Upper lobe of right lung (tissue), 1 donor: ENCODE results near the gene PDE4B. TPM values are rescaled to one million over a fixed set of nuclear protein-coding genes. Genes with fewer than 3 reads are reported as not detected.

ENCODE experiments used
- ATAC-seq: fragments of 200-7000 bp; cut with Tn5 transposase; one replicate; pipeline ENCODE4 v1.9.1; 2020; ENCODE audit warnings: mild to moderate bottlenecking, moderate library complexity
- DNase-seq: peaks from one replicate; pipeline ENCODE4 v3.0.0-alpha.2; 2020
- H3K27ac ChIP-seq: fragments of 200-600 bp; one replicate; pipeline ENCODE4 v1.8.0; 2022
- H3K27me3 ChIP-seq: fragments of 200-600 bp; one replicate; pipeline ENCODE4 v1.8.0; 2022; ENCODE audit warnings: mild to moderate bottlenecking
- H3K36me3 ChIP-seq: fragments of 200-600 bp; one replicate; pipeline ENCODE4 v1.8.0; 2022
- H3K4me1 ChIP-seq: fragments of 200-600 bp; one replicate; pipeline ENCODE4 v1.8.0; 2022
- H3K4me3 ChIP-seq: fragments of 200-600 bp; one replicate; pipeline ENCODE4 v1.8.0; 2022; ENCODE audit warnings: mild to moderate bottlenecking
- H3K9me3 ChIP-seq: fragments of 200-600 bp; one replicate; pipeline ENCODE4 v1.8.0; 2022
- CTCF ChIP-seq: fragments of 200-600 bp; IDR thresholded peaks from one replicate; pipeline ENCODE4 v1.8.0; 2022; ENCODE audit warnings: antibody characterized with exemption
- intact Hi-C: fragments of 100-400 bp; cut with DNase I; formaldehyde crosslinking; loops from one replicate; pipeline ENCODE4 v1.11.0; 2022
- total RNA-seq: library from RNA; stranded (reverse); fragmentation: NEBNext Ultra II Directional; extraction: Animal tissue kit (Norgen Biotek cat#: 25700); gene quantifications from one replicate; pipeline ENCODE4 v1.2.1, GENCODE V29; 2021
- donor health status: DM: no; HTN: yes; CAD: no; lungs with severe emphysema.

PDE4B gene
- total RNA-seq, 1 donor from 2014 or later = 14.3 TPM

- DNase-seq = no peak
- H3K27me3 ChIP-seq = no peaks in the 10 kb centered on the region
- H3K27ac ChIP-seq = no peak overlapping the region
- no peak for ATAC-seq
- H3K36me3 ChIP-seq = no peaks in the 10 kb centered on the region
- no peak for TF ChIP-seq CTCF
- intact Hi-C loops = no loop called here
- H3K4me1 ChIP-seq = no peaks in the 10 kb centered on the region
- no peaks in the 10 kb centered on the region for H3K9me3 ChIP-seq
- no peak overlapping the region for H3K4me3 ChIP-seq
Observed at GRCh38 chr1:65882076-65882475, 89.4 kb downstream of the PDE4B start.

GRCh38 chr1:65889441-65889840 lies 96.7 kb downstream of the PDE4B start:
- no peaks in the 10 kb centered on the region for H3K4me1 ChIP-seq
- intact Hi-C loops = no loop called here

GRCh38 chr1:65890201-65890843 lies 97.6 kb downstream of the PDE4B start:
- DNase-seq (no peak), ATAC-seq (no peak)

More at GRCh38 chr1:65889441-65889840, 96.7 kb downstream of the PDE4B start:
- H3K27me3 ChIP-seq = no peaks in the 10 kb centered on the region
- ATAC-seq = no peak
- H3K4me3 ChIP-seq = no peak overlapping the region
- no peaks in the 10 kb centered on the region for H3K9me3 ChIP-seq
- no peaks in the 10 kb centered on the region for H3K36me3 ChIP-seq
- H3K27ac ChIP-seq = no peak overlapping the region
- no peak for DNase-seq
- no peak for TF ChIP-seq CTCF

GRCh38 chr1:65894738-65895605 lies 102.3 kb downstream of the PDE4B start:
- intact Hi-C loops = no loop called here
- no peaks in the 10 kb centered on the region for H3K27me3 ChIP-seq
- H3K4me3 ChIP-seq = no peak overlapping the region
- no peak overlapping the region for H3K27ac ChIP-seq
- H3K4me1 ChIP-seq = no peaks in the 10 kb centered on the region
- no peak for TF ChIP-seq CTCF
- no peaks in the 10 kb centered on the region for H3K9me3 ChIP-seq
- DNase-seq (no peak), ATAC-seq (no peak)
- H3K36me3 ChIP-seq = no peaks in the 10 kb centered on the region

More at GRCh38 chr1:65890201-65890843, 97.6 kb downstream of the PDE4B start:
- Histone ChIP-seq H3K9me3 (no peaks in the 10 kb centered on the region), H3K27ac (no peak overlapping the region), H3K27me3 (no peaks in the 10 kb centered on the region), H3K4me1 (no peaks in the 10 kb centered on the region), H3K36me3 (no peaks in the 10 kb centered on the region), H3K4me3 (no peak overlapping the region)
- intact Hi-C loops = no loop called here
- TF ChIP-seq CTCF = no peak

GRCh38 chr1:65896721-65897120 lies 104.0 kb downstream of the PDE4B start:
- Histone ChIP-seq H3K9me3 (no peaks in the 10 kb centered on the region), H3K27ac (no peak overlapping the region), H3K36me3 (no peaks in the 10 kb centered on the region), H3K27me3 (no peaks in the 10 kb centered on the region), H3K4me3 (no peak overlapping the region), H3K4me1 (no peaks in the 10 kb centered on the region)
- TF ChIP-seq CTCF = no peak
- ATAC-seq (no peak), DNase-seq (no peak)
- intact Hi-C loops = no loop called here
